GM12878 (cell line): ENCODE results near the gene PLAGL2. TPM values are rescaled to one million over a fixed set of nuclear protein-coding genes. Genes with fewer than 3 reads are reported as not detected.

Experiments used
- ATAC-seq: fragments of 200-7000 bp; cut with Tn5 transposase; 3 replicates; pipeline ENCODE4 v1.9.1; 2020; ENCODE audit warnings: mild to moderate bottlenecking, moderate library complexity
- BruUV-seq: library from RNA; stranded (reverse); fragments of 400-500 nt; replicated peaks from 2 replicates; lab custom pipeline; 2021; lab: Mats Ljungman, UMichigan
- CTCF ChIA-PET: fragments of 300-600 bp; sonication (Branson Sonifier 250); formaldehyde crosslinking; extraction: SDS; loops from one replicate; lab custom pipeline; 2021; ENCODE audit warnings: inconsistent platforms; lab: Yijun Ruan, JAX
- POLR2A ChIA-PET: fragments of 350-600 bp; formaldehyde crosslinking; extraction: SDS; loops from one replicate; lab custom pipeline; 2021; ENCODE audit warnings: inconsistent platforms; lab: Charles Lee
- RAD21 ChIA-PET: fragments of 300-600 bp; sonication (Branson Sonifier 250); formaldehyde crosslinking; loops from one replicate; lab custom pipeline; 2023; ENCODE audit warnings: antibody characterized with exemption; ENCODE audit not compliant: unreplicated experiment; lab: Charles Lee
- SMC1A ChIA-PET: fragments of 300-600 bp; sonication (Branson Sonifier 250); formaldehyde crosslinking; loops from one replicate; lab custom pipeline; 2023; ENCODE audit not compliant: unreplicated experiment, uncharacterized antibody; lab: Charles Lee
- DNase-seq: peaks from one replicate; pipeline ENCODE4 v3.0.0-alpha.2; 2011; ENCODE audit warnings: low read depth, low spot score
- FAIRE-seq: peaks from 3 replicates; lab custom pipeline; 2011; peaks lifted over from hg19 to GRCh38; lab: Jason Lieb, UNC
- H2AFZ ChIP-seq: 2 replicates; pipeline ENCODE4 v1.6.0; 2011; ENCODE audit warnings: low read depth, low read length, control low read depth; ENCODE audit not compliant: control insufficient read depth
- H3K27ac ChIP-seq: 2 replicates; pipeline ENCODE4 v1.5.1; 2011; ENCODE audit warnings: control low read depth; ENCODE audit not compliant: control insufficient read depth, insufficient read depth
- H3K27me3 ChIP-seq, 2 experiments: replicated peaks in 1 of 2; 2 replicates each; pipeline versions ENCODE4 v1.6.0 to v1.6.1; 2011; ENCODE audit warnings: low read length in 1 of 2; ENCODE audit not compliant: control insufficient read depth in 2 of 2, insufficient read depth in 2 of 2
- H3K36me3 ChIP-seq, 2 experiments: 2 replicates each; pipeline ENCODE4 v1.5.1; 2011; ENCODE audit warnings: low read length in 1 of 2; ENCODE audit not compliant: control insufficient read depth in 2 of 2, insufficient read depth in 2 of 2
- H3K4me1 ChIP-seq: 2 replicates; pipeline ENCODE4 v1.6.1; 2011; ENCODE audit warnings: mild to moderate bottlenecking, low read length, moderate library complexity, mixed read lengths; ENCODE audit not compliant: control insufficient read depth, insufficient read depth
- H3K4me2 ChIP-seq: 2 replicates; pipeline ENCODE4 v1.6.0; 2011; ENCODE audit warnings: control low read depth; ENCODE audit not compliant: control insufficient read depth, insufficient read depth
- H3K4me3 ChIP-seq: fragments of 200-600 bp; sonication (generic); 2 replicates; pipeline ENCODE4 v1.5.1; 2016
- H3K79me2 ChIP-seq: 2 replicates; pipeline ENCODE4 v1.6.0; 2011; ENCODE audit warnings: low read length; ENCODE audit not compliant: control insufficient read depth, insufficient read depth
- H3K9ac ChIP-seq: 2 replicates; pipeline ENCODE4 v1.8.0; 2011; ENCODE audit warnings: low read length, control low read depth, mixed read lengths; ENCODE audit not compliant: control insufficient read depth, insufficient read depth
- H3K9me3 ChIP-seq: replicated peaks from 3 replicates; pipeline ENCODE4 v1.5.1; 2011; ENCODE audit warnings: mild to moderate bottlenecking, low read length; ENCODE audit not compliant: control insufficient read depth, insufficient read depth
- H4K20me1 ChIP-seq: 2 replicates; pipeline ENCODE4 v1.6.0; 2011; ENCODE audit not compliant: control insufficient read depth, insufficient read depth
- ATF7 ChIP-seq: fragments of 450-650 bp; IDR thresholded peaks from 2 replicates; pipeline ENCODE4 v1.6.1; 2016; ENCODE audit warnings: low read depth, mild to moderate bottlenecking
- BACH1 ChIP-seq: fragments of 450-650 bp; IDR thresholded peaks from 2 replicates; pipeline ENCODE4 v1.6.1; 2017; ENCODE audit warnings: mild to moderate bottlenecking, borderline replicate concordance
- BHLHE40 ChIP-seq, 2 experiments: fragments of 450-650 bp in 1 of 2; IDR thresholded peaks; 2 replicates each; pipeline ENCODE4 v1.6.1; 2011 to 2017; ENCODE audit warnings: low read depth in 2 of 2, borderline replicate concordance in 1 of 2, improper control_type of control experiment in 1 of 2, low read length in 1 of 2, mild to moderate bottlenecking in 1 of 2
- CBX3 ChIP-seq: fragments of 200-600 bp; sonication (generic); IDR thresholded peaks from 2 replicates; pipeline ENCODE4 v1.6.1; 2016; ENCODE audit warnings: low read depth, borderline replicate concordance
- CBX5 ChIP-seq: sonication (generic); IDR thresholded peaks from 2 replicates; pipeline ENCODE4 v1.6.1; 2016; ENCODE audit warnings: low read depth, moderate library complexity, mild to moderate bottlenecking, inconsistent platforms
- CHD2 ChIP-seq: IDR thresholded peaks from 2 replicates; pipeline ENCODE4 v1.6.1; 2011; ENCODE audit warnings: low read depth, low read length, improper control_type of control experiment, borderline replicate concordance
- CHD4 ChIP-seq: fragments of 200-600 bp; sonication (generic); IDR thresholded peaks from 2 replicates; pipeline ENCODE4 v1.6.1; 2016; ENCODE audit warnings: mild to moderate bottlenecking
- CREB1 ChIP-seq: IDR thresholded peaks from 2 replicates; pipeline ENCODE4 v1.6.1; 2012; ENCODE audit warnings: low read depth, mild to moderate bottlenecking, inconsistent platforms
- CREM ChIP-seq: IDR thresholded peaks from 2 replicates; pipeline ENCODE4 v1.6.1; 2014; ENCODE audit warnings: antibody characterized with exemption, low read depth
- FOXM1 ChIP-seq: IDR thresholded peaks from 2 replicates; pipeline ENCODE4 v1.6.1; 2012; ENCODE audit warnings: low read depth, mild to moderate bottlenecking, inconsistent platforms, low read length, moderate library complexity
- JUNB ChIP-seq: IDR thresholded peaks from 2 replicates; pipeline ENCODE4 v1.6.1; 2016; ENCODE audit warnings: antibody characterized with exemption, mild to moderate bottlenecking
- MEF2A ChIP-seq: IDR thresholded peaks from 2 replicates; pipeline ENCODE4 v1.6.1; 2011; ENCODE audit warnings: low read depth, mild to moderate bottlenecking, low read length, moderate library complexity; ENCODE audit not compliant: insufficient read depth
- MLLT1 ChIP-seq: fragments of 450-650 bp; IDR thresholded peaks from 2 replicates; pipeline ENCODE4 v1.6.1; 2016; ENCODE audit warnings: mild to moderate bottlenecking
- NFIC ChIP-seq: IDR thresholded peaks from 2 replicates; pipeline ENCODE4 v1.6.1; 2012; ENCODE audit warnings: low read depth, mild to moderate bottlenecking, inconsistent platforms, low read length, moderate library complexity
- NFYB ChIP-seq: IDR thresholded peaks from 2 replicates; pipeline ENCODE4 v1.6.1; 2011; ENCODE audit warnings: low read depth, mild to moderate bottlenecking, low read length, improper control_type of control experiment, moderate library complexity; ENCODE audit not compliant: insufficient read depth
- NR2F1 ChIP-seq: fragments of 450-650 bp; conservative IDR thresholded peaks from 2 replicates; pipeline ENCODE4 v1.6.1; 2017; ENCODE audit warnings: mild to moderate bottlenecking
- RELA ChIP-seq: fragments of 450-650 bp; IDR thresholded peaks from 2 replicates; pipeline ENCODE4 v1.8.0; 2014; ENCODE audit warnings: borderline replicate concordance; ENCODE audit not compliant: partially characterized antibody
- SMAD5 ChIP-seq: IDR thresholded peaks from 2 replicates; pipeline ENCODE4 v1.6.1; 2016; ENCODE audit warnings: antibody characterized with exemption, low read depth
- SMARCA5 ChIP-seq: fragments of 450-650 bp; IDR thresholded peaks from 2 replicates; pipeline ENCODE4 v1.6.1; 2017; ENCODE audit warnings: mild to moderate bottlenecking
- YY1 ChIP-seq: IDR thresholded peaks from 2 replicates; pipeline ENCODE4 v1.6.1; 2011; ENCODE audit warnings: low read depth, mild to moderate bottlenecking, low read length
- ZNF207 ChIP-seq: fragments of 450-650 bp; IDR thresholded peaks from 2 replicates; pipeline ENCODE4 v1.6.1; 2014; ENCODE audit warnings: antibody characterized with exemption, mild to moderate bottlenecking, borderline replicate concordance
- ZSCAN29 ChIP-seq: fragments of 450-650 bp; IDR thresholded peaks from 2 replicates; pipeline ENCODE4 v1.6.1; 2017; ENCODE audit warnings: mild to moderate bottlenecking, moderate library complexity
- WGBS: methylation state at CpG from one replicate; pipeline ENCODE4 v1.1.6; 2016; ENCODE audit warnings: low lambda C conversion rate; ENCODE audit not compliant: insufficient replicate concordance, insufficient coverage; ENCODE audit errors: missing lambda C conversion rate; 5-methylcytosine and 5-hydroxymethylcytosine counted together
- in situ Hi-C: fragments of 300-500 bp; cut with MboI; formaldehyde crosslinking; loops from 9 replicates; pipeline ENCODE4 v1.14.3; 2018; ENCODE audit warnings: mixed read lengths
- intact Hi-C: fragments of 100-400 bp; cut with micrococcal nuclease; formaldehyde crosslinking; loops from one replicate; pipeline ENCODE4 v1.14.2; 2022; ENCODE audit not compliant: unreplicated experiment
- polyA plus RNA-seq, 11 experiments: library from polyadenylated mRNA; depleted of rRNA in 4 of 11; unstranded in 6 of 11; stranded (reverse) in 5 of 11; fragments of >200 nt; fragmentation: Nextera tagmentation in 4 of 11; fragmentation: Illumina TruSeq in 1 of 11; extraction: Ambion mirVana in 4 of 11; extraction: Trizol in 1 of 11; gene quantifications; 1 replicate in 1 of 11; 2 replicates in 10 of 11; pipeline versions ENCODE4 v1.2.1 to v1.2.3, GENCODE V29; 2011 to 2016; ENCODE audit warnings: inconsistent platforms in 2 of 11, missing spikeins in 2 of 11, low read depth in 1 of 11
- total RNA-seq, 4 experiments: library from RNA; depleted of rRNA in 3 of 4; stranded (reverse); fragments of >200 nt in 3 of 4; fragmentation: Illumina TruSeq in 1 of 4; extraction: Trizol in 1 of 4; gene quantifications; 2 replicates each; pipeline versions ENCODE4 v1.2.1 to v1.2.3, GENCODE V29; 2013 to 2021

Gene PLAGL2
- total and polyA plus RNA-seq, 10 of the 15 experiments (the other 5 are each of a cell fraction or from before 2014, with no cell fraction given): 4.4 to 32.3 (median 13.3) TPM

- no peak for DNase-seq
- in situ Hi-C loops: no loop called here
- H3K9me3 ChIP-seq: no peaks in the 10 kb centered on the region
- ATAC-seq: peak; percentile 23
- H3K27me3 ChIP-seq: no peaks in the 10 kb centered on the region
- H3K4me3 ChIP-seq: peak overlapping the region; percentile 77
- SMC1A ChIA-PET: interaction anchor here (0.8 to 2.1 kb wide), 13 partner anchors 10 to 170 kb away, joined by 3 to 9 read pairs (median 3); no protein-coding TSS in a partner anchor
- H3K36me3 ChIP-seq: peaks cover 6 to 19% of the 10 kb centered on the region in 2 experiments
- WGBS: 61% methylated on average over 5 of the region's 5 CpGs
- H3K79me2 ChIP-seq: peaks cover 86% of the 10 kb centered on the region
- CTCF ChIA-PET: interaction anchor here (0.8 to 1.6 kb wide), 5 partner anchors 74 to 173 kb away, joined by 3 to 5 read pairs (median 3); no protein-coding TSS in a partner anchor
- no peak for FAIRE-seq
- no peaks in the 10 kb centered on the region; the same call in 1 of the 2 replicates for H4K20me1 ChIP-seq
- BruUV-seq: TSS peak; percentile 61
- peak overlapping the region; percentile 85 for H3K4me2 ChIP-seq
- no peak overlapping the region for H2AFZ ChIP-seq
- intact Hi-C loops: loop anchor here (5.0 kb wide), 2 partner anchors 82 to 173 kb away; no protein-coding TSS in a partner anchor
- peak overlapping the region; percentile 98 for H3K9ac ChIP-seq
- RAD21 ChIA-PET: interaction anchor here (0.5 to 2.8 kb wide), 10 partner anchors 27 to 447 kb away, joined by 3 to 22 read pairs (median 4); partner anchors contain the start of gene ASXL1
- H3K4me1 ChIP-seq: peaks cover 20% of the 10 kb centered on the region
- peak overlapping the region; percentile 84 for H3K27ac ChIP-seq
- POLR2A ChIA-PET: interaction anchor here (0.7 to 0.9 kb wide), 2 partner anchors 80 to 91 kb away, joined by 3 to 5 read pairs; no protein-coding TSS in a partner anchor
- no peak for TF ChIP-seq ZSCAN29
- TF ChIP-seq YY1: no peak
- TF ChIP-seq BACH1: no peak
- no peak for TF ChIP-seq ZNF207
- TF ChIP-seq CREM: peak; percentile 73
- peak; percentile 46; the same call in 1 of the 2 replicates for TF ChIP-seq NFIC
- TF ChIP-seq NFYB: no peak
- no peak for TF ChIP-seq RELA
- no peak for TF ChIP-seq CBX5
- no peak for TF ChIP-seq MLLT1
- 0 out of 2 replicates have a peak, but pooled peaks have one; percentile 19 for TF ChIP-seq ATF7
- TF ChIP-seq MEF2A: peak; percentile 74
- no peak for TF ChIP-seq CHD2
- TF ChIP-seq NR2F1: no peak
- TF ChIP-seq SMAD5: 0 out of 2 replicates have a peak, but pooled peaks have one; percentile 24
- TF ChIP-seq JUNB: 0 out of 2 replicates have a peak, but pooled peaks have one; percentile 26
- TF ChIP-seq SMARCA5: no peak
- no peak for TF ChIP-seq CBX3
- no peak for TF ChIP-seq FOXM1
- TF ChIP-seq CHD4: no peak
- peak; percentile 92 for TF ChIP-seq CREB1
- no peak for TF ChIP-seq BHLHE40 (IDR thresholded peaks at IDR 0.05; ENCODE audit: borderline replicate concordance in 1 of 2, low read depth in 2 of 2, low read length in 1 of 2)
Measured at GRCh38 chr20:32205110-32205842, 2.3 kb downstream of the PLAGL2 start.
